HG03460 (cell line): ENCODE measurements around the gene IRF9.

Experiments
- ATAC-seq: cut with Tn5 transposase; IDR thresholded peaks from one replicate; pipeline ENCODE4 v1.9.1; 2021; ENCODE audit not compliant: unreplicated experiment

Gene IRF9

DNA sequence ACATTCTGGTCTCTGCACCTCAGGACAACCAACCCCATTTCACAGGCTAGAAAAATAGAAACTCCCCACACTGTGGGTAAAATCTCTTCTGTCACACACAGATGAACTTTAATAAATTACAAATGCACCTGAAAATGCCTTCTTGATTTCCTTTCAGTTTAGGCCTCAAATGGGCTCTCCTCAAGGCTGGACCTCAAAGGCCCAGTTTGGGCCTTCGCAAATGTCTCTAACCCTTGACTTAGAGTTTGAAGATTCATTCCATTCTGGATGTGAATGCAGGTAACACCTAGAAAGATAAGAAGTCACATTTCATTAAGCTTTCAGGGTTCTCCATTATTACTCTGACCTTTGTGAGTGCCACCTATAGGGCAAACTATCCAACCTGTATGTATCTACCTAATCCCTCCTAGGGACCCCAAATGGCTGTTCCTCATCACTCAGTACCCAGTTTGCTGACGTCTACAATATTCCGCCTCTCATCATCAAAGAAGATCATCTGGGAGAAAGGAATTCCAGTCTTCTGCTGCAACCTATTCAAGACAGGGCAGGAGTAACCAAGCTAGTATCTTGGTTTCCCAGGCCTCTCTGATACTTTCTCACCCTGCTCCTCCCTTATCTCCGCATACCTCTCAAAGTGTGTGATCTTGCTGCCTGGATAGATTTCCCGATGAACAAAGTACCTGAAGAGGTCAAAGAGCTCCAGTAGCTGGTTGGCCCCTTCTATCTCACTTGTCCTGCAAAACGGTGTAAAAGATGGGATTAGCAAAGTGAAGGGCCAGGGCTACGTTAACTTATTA lies 53.0 kb downstream of the IRF9 start:
- no peak for ATAC-seq

- peak; percentile 61 for ATAC-seq
These were observed 54.7 kb downstream of the IRF9 start, which contains the start of gene MDP1 for GRCh38 chr14:24215495-24216344. Gene MDP1, minus strand, starts transcription at chr14:24216066. Its CDS starts 111 bp downstream, at chr14:24215955.
